ENCODE data around the gene TTC34.

The TTC34 gene

DNA sequence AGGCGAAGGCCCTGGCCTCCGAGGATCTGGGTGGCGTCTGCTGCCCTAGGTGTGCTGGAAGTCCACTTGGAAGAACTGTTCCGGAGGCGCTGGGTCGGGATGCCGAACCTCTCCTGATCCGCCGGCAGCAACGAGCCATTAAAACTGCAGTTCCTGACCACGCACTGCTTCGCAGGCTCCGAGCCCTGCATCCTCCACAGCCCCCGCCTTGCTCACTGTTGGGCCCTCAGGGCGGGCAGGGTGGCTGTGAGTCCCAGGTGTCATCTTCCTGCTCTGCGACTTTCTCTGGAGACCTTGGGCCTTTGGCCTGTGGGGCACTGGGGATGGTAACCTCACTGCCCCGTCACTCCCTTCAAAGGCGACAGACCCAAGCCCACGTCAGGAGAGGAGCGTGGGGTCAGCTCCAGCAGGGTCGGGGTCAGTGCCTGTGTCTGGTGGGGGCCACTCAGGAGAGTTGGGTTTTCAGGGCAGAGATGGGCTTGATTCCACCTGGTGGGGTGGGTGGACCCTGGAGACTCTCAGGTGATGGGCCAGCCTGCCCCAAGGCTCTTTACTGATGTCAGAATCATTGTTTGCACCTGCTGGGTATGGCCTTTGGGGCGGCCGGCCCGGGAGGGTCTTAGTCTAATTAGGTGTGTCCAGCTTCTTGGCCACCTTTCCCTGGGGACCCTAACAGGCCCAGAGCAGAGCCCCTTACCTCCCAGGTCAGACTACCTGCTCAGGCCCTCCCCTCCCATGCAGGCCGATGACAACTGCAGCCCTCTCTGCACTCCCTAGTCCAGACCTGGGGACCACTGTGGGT is 211.9 kb downstream of the TTC34 start:
- Histone ChIP-seq H3K4me3 (ENCODE audit: low read depth, low read length, poor library complexity, severe bottlenecking) (no peak overlapping the region), H3F3A (ENCODE audit: insufficient read depth, low read length) (no peaks in the 10 kb centered on the region), H3K79me2 (ENCODE audit: insufficient read depth, low read length) (no peaks in the 10 kb centered on the region), H3K36me3 (ENCODE audit: insufficient read depth, low read length) (no peaks in the 10 kb centered on the region), H3K9me2 (ENCODE audit: low read depth, low read length) (no peaks in the 10 kb centered on the region), H3K4me2 (ENCODE audit: low read length) (no peak overlapping the region), H2AFZ (ENCODE audit: low read length) (no peak overlapping the region), H3K27me3 (ENCODE audit: insufficient read depth, low read length) (no peaks in the 10 kb centered on the region; the same call in 1 of the 2 replicates), H4K20me1 (ENCODE audit: insufficient read depth, low read length) (no peaks in the 10 kb centered on the region), H3K4me1 (ENCODE audit: insufficient read depth, low read length, severe bottlenecking) (peaks cover 17% of the 10 kb centered on the region), H3K9me3 (ENCODE audit: low read length) (no peaks in the 10 kb centered on the region), H3K27ac (ENCODE audit: low read depth, low read length, poor library complexity, severe bottlenecking) (no peak overlapping the region), H3K9ac (ENCODE audit: low read length) (no peak overlapping the region)
- TF ChIP-seq, protein P1, sequence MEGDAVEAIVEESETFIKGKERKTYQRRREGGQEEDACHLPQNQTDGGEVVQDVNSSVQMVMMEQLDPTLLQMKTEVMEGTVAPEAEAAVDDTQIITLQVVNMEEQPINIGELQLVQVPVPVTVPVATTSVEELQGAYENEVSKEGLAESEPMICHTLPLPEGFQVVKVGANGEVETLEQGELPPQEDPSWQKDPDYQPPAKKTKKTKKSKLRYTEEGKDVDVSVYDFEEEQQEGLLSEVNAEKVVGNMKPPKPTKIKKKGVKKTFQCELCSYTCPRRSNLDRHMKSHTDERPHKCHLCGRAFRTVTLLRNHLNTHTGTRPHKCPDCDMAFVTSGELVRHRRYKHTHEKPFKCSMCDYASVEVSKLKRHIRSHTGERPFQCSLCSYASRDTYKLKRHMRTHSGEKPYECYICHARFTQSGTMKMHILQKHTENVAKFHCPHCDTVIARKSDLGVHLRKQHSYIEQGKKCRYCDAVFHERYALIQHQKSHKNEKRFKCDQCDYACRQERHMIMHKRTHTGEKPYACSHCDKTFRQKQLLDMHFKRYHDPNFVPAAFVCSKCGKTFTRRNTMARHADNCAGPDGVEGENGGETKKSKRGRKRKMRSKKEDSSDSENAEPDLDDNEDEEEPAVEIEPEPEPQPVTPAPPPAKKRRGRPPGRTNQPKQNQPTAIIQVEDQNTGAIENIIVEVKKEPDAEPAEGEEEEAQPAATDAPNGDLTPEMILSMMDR (IDR thresholded peaks at IDR 0.05; ENCODE audit: low read length): no peak
- TF ChIP-seq EZH2 (IDR thresholded peaks at IDR 0.05; ENCODE audit: borderline replicate concordance, low read length): no peak

DNA sequence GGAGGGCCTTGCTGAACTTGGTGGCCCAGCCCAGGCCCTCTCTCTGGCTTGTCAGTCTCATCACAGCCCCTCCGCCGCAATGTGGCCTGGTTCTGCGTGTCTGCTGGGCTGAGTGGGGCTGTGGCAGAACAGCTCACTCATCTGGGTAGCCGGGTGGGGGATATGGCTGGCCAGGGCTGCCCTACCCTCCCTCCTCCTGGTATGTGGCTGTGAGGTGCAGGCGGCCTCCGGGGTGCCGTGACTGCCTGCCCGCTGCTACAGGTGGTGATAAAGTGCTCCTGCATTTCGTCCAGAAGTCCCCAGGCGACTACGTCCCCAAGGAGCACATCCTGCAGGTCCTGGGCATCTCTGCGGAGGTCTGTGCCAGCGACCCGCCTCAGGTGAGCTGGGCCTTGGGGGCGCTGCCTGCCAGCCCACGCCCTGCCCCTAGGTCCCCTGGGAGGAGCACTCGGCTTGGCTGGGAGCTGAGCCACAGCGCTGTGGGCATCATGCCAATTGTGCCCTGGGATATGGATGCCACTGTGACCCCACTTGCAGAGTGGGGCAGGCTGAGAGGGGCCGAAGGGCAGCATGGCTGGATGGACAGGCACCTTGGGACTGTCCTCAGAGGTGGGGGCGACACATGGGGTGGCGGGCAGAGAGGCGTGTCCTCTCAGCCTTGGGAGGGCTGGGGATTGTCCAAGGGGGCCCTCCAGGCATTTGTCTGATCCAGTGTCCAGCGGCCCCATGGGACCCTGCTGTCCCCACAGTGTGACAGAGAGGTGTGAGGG is 212.6 kb downstream of the TTC34 start:
- H3K4me3 ChIP-seq (ENCODE audit: low read depth, low read length, poor library complexity, severe bottlenecking): no peak overlapping the region

DNA sequence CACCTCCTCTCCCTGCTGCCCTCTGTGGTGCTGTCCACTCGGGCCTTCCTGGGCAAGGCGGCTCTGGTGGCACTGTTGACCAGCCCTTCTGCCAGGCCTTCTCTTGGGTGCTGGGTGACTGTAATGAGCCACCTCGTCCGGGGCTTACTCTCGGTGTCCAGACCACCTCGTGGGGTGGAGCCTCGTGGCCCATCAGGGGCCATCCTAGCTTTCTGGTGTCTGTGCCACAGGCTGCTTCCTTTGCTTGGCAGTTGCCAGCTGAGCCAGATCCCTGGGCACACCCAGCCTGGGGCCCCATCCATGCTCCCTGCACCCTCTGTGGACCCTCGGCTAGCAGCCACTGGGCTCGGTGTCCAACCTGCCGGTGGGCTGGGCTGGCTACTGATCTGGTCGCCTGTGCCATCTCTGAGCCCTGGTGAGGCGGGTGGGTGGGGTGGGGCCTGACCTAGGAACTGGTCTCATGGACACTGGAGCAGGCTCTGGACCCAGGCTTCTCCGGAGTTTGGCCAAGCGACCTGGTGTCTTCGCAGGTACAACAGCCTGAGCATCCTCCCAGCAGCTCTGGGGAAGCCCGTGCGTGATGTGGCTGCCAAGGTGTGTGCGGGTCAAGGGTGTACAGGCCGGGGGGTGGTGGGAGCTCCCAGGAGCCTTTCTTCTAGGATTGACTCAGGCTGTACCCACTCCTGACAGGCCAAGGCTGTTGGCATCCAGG is 213.5 kb downstream of the TTC34 start:
- no peaks in the 10 kb centered on the region for H3F3A ChIP-seq (ENCODE audit: insufficient read depth, low read length)
- H3K9me3 ChIP-seq (ENCODE audit: low read length): no peaks in the 10 kb centered on the region
- H3K4me1 ChIP-seq (ENCODE audit: insufficient read depth, low read length, severe bottlenecking): peaks cover 18% of the 10 kb centered on the region
- no peaks in the 10 kb centered on the region for H3K79me2 ChIP-seq (ENCODE audit: insufficient read depth, low read length)
- H3K4me3 ChIP-seq (ENCODE audit: low read depth, low read length, poor library complexity, severe bottlenecking): peak overlapping the region; percentile 74
- H2AFZ ChIP-seq (ENCODE audit: low read length): no peak overlapping the region
- no peaks in the 10 kb centered on the region for H3K36me3 ChIP-seq (ENCODE audit: insufficient read depth, low read length)
- no peak overlapping the region for H3K9ac ChIP-seq (ENCODE audit: low read length)
- no peaks in the 10 kb centered on the region for H4K20me1 ChIP-seq (ENCODE audit: insufficient read depth, low read length)
- H3K4me2 ChIP-seq (ENCODE audit: low read length): peak overlapping the region; percentile 80; the same call in 1 of the 2 replicates
- TF ChIP-seq EZH2 (IDR thresholded peaks at IDR 0.05; ENCODE audit: borderline replicate concordance, low read length): no peak
- TF ChIP-seq, protein P1 (IDR thresholded peaks at IDR 0.05; ENCODE audit: low read length): no peak
- H3K9me2 ChIP-seq (ENCODE audit: low read depth, low read length): no peaks in the 10 kb centered on the region
- H3K27ac ChIP-seq (ENCODE audit: low read depth, low read length, poor library complexity, severe bottlenecking): no peak overlapping the region
- H3K27me3 ChIP-seq (ENCODE audit: insufficient read depth, low read length): no peaks in the 10 kb centered on the region; the same call in 1 of the 2 replicates

More for the DNA sequence above, 212.6 kb downstream of the TTC34 start:
- Histone ChIP-seq H3K4me2 (ENCODE audit: low read length) (no peak overlapping the region), H3K9me3 (ENCODE audit: low read length) (no peaks in the 10 kb centered on the region), H3F3A (ENCODE audit: insufficient read depth, low read length) (no peaks in the 10 kb centered on the region), H3K4me1 (ENCODE audit: insufficient read depth, low read length, severe bottlenecking) (peaks cover 18% of the 10 kb centered on the region), H2AFZ (ENCODE audit: low read length) (no peak overlapping the region), H3K79me2 (ENCODE audit: insufficient read depth, low read length) (no peaks in the 10 kb centered on the region), H3K9ac (ENCODE audit: low read length) (no peak overlapping the region), H3K36me3 (ENCODE audit: insufficient read depth, low read length) (no peaks in the 10 kb centered on the region), H3K27ac (ENCODE audit: low read depth, low read length, poor library complexity, severe bottlenecking) (no peak overlapping the region), H3K9me2 (ENCODE audit: low read depth, low read length) (no peaks in the 10 kb centered on the region), H4K20me1 (ENCODE audit: insufficient read depth, low read length) (no peaks in the 10 kb centered on the region), H3K27me3 (ENCODE audit: insufficient read depth, low read length) (no peaks in the 10 kb centered on the region; the same call in 1 of the 2 replicates)
- no peak for TF ChIP-seq EZH2 (IDR thresholded peaks at IDR 0.05; ENCODE audit: borderline replicate concordance, low read length)
- TF ChIP-seq, protein P1 (IDR thresholded peaks at IDR 0.05; ENCODE audit: low read length): no peak
